Stomach (tissue), 9 donors: ENCODE results near the gene KLK10. TPM values are rescaled to one million over a fixed set of nuclear protein-coding genes. Genes with fewer than 3 reads are reported as not detected.

Experiments used
- DNase-seq, 2 donors: peaks; one replicate each; pipeline versions ENCODE4 v3.0.0 to v3.0.0-alpha.2; 2013 to 2019
- H3K27ac ChIP-seq, 5 donors: fragments of 200-600 bp in 4 of 5; sonication (generic) in 4 of 5; one replicate each; pipeline ENCODE4 v1.5.1; 2013 to 2019; ENCODE audit warnings: mild to moderate bottlenecking in 1 of 5, moderate library complexity in 1 of 5
- H3K27me3 ChIP-seq, 3 donors: fragments of 200-600 bp; sonication (generic); one replicate each; pipeline ENCODE4 v1.5.1; 2017 to 2019; ENCODE audit warnings: mixed run types in 1 of 3
- H3K36me3 ChIP-seq, 4 donors: fragments of 200-600 bp; sonication (generic); 1 replicate in 3 of 4; 2 replicates in 1 of 4; pipeline ENCODE4 v1.5.1; 2016 to 2019
- H3K4me1 ChIP-seq, 4 donors: fragments of 200-600 bp; sonication (generic); one replicate each; pipeline ENCODE4 v1.5.1; 2016 to 2019
- H3K4me3 ChIP-seq, 4 donors: fragments of 200-600 bp; sonication (generic) in 3 of 4; one replicate each; pipeline ENCODE4 v1.5.1; 2016 to 2019; ENCODE audit warnings: mild to moderate bottlenecking in 1 of 4
- H3K9me3 ChIP-seq, 4 donors: fragments of 200-600 bp; sonication (generic); one replicate each; pipeline ENCODE4 v1.5.1; 2016 to 2019
- EP300 ChIP-seq: sonication (generic); formaldehyde crosslinking; IDR thresholded peaks from one replicate; pipeline ENCODE4 v1.6.1; 2017; ENCODE audit warnings: antibody characterized with exemption
- POLR2A ChIP-seq, 4 donors: fragments of 450-650 bp; IDR thresholded peaks; one replicate each; pipeline ENCODE4 v1.6.1; 2016; ENCODE audit warnings: antibody characterized with exemption in 4 of 4, control low read depth in 2 of 4, mild to moderate bottlenecking in 1 of 4, moderate library complexity in 1 of 4
- POLR2AphosphoS5 ChIP-seq, 3 donors: sonication (generic); formaldehyde crosslinking; IDR thresholded peaks; one replicate each; pipeline ENCODE4 v1.6.1; 2016; ENCODE audit warnings: antibody characterized with exemption in 3 of 3
- WGBS, 5 donors: extraction: QIAGEN DNeasy Blood & Tissue Kit in 3 of 5; methylation state at CpG; one replicate each; pipeline versions ENCODE4 v1.1.5 to v1.1.7; 2013 to 2018; 5-methylcytosine and 5-hydroxymethylcytosine counted together
- intact Hi-C: fragments of 100-400 bp; cut with DNase I; formaldehyde crosslinking; loops from one replicate; pipeline ENCODE4 v1.15.1; 2023; ENCODE audit warnings: low total_unique reads
- polyA plus RNA-seq, 3 donors: library from polyadenylated mRNA; stranded (reverse); fragments of 200-250 nt; gene quantifications; one replicate each; pipeline ENCODE4 v1.2.3, GENCODE V29; 2013
- total RNA-seq, 5 donors: library from RNA; depleted of rRNA; stranded (reverse); fragments of >200 nt; gene quantifications; one replicate each; pipeline versions ENCODE4 v1.1.0 to v1.2.3, GENCODE V29; 2014 to 2016
- TF ChIP-seq, protein P1 (sequence below), 7 experiments: fragments of 450-650 bp in 4 of 7; fragments of 200-600 bp in 3 of 7; sonication (generic) in 3 of 7; IDR thresholded peaks; one replicate each; pipeline ENCODE4 v1.5.1; 2016 to 2019; ENCODE audit warnings: antibody characterized with exemption in 7 of 7, control low read depth in 2 of 7, mild to moderate bottlenecking in 1 of 7
- donor health status: healthy with polysubstance abuse.
- donor health status: Bipolar disorder and iron deficiency.
- donor health status: healthy.

KLK10 gene
- total and polyA plus RNA-seq, 8 donors, result 1.3 to 62.7 (median 3.0) TPM; not detected in 4

GRCh38 chr19:51027126-51027806 is 7.8 kb upstream of the KLK10 start:
- H3K36me3 ChIP-seq, result no peaks in the 10 kb centered on the region
- H3K27me3 ChIP-seq, result peaks cover 0 to 78% (median 0%) of the 10 kb centered on the region in 3 donors
- 10 to 33% (median 17%) methylated on average over 12 to 14 of the region's 14 CpGs for WGBS, 5 donors
- peak; percentile 27 to 65 for DNase-seq
- intact Hi-C loops, result no loop called here
- H3K4me1 ChIP-seq, result peaks cover 0 to 22% (median 5%) of the 10 kb centered on the region in 4 donors
- H3K9me3 ChIP-seq, result no peaks in the 10 kb centered on the region
- peak overlapping the region; percentile 34 to 47 (median 42) for H3K4me3 ChIP-seq
- TF ChIP-seq POLR2AphosphoS5 (IDR thresholded peaks at IDR 0.05) (peak in 2 of 3 donors; percentile 48 to 76), POLR2A (IDR thresholded peaks at IDR 0.05) (no peak), EP300 (no peak)
- TF ChIP-seq, protein P1, sequence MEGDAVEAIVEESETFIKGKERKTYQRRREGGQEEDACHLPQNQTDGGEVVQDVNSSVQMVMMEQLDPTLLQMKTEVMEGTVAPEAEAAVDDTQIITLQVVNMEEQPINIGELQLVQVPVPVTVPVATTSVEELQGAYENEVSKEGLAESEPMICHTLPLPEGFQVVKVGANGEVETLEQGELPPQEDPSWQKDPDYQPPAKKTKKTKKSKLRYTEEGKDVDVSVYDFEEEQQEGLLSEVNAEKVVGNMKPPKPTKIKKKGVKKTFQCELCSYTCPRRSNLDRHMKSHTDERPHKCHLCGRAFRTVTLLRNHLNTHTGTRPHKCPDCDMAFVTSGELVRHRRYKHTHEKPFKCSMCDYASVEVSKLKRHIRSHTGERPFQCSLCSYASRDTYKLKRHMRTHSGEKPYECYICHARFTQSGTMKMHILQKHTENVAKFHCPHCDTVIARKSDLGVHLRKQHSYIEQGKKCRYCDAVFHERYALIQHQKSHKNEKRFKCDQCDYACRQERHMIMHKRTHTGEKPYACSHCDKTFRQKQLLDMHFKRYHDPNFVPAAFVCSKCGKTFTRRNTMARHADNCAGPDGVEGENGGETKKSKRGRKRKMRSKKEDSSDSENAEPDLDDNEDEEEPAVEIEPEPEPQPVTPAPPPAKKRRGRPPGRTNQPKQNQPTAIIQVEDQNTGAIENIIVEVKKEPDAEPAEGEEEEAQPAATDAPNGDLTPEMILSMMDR (IDR thresholded peaks at IDR 0.05), result no peak
- peak overlapping the region; percentile 85 to 97 (median 92) for H3K27ac ChIP-seq

GRCh38 chr19:51026554-51026831 is 7.0 kb upstream of the KLK10 start, which contains the start of gene KLK11:
Gene KLK11, minus strand, starts transcription at chr19:51026616. Its CDS starts 985 bp downstream, at chr19:51025631.
- TF ChIP-seq POLR2AphosphoS5 (IDR thresholded peaks at IDR 0.05) (peak in 2 of 3 donors; percentile 78 to 85), POLR2A (IDR thresholded peaks at IDR 0.05) (peak in 2 of 4 donors; percentile 31 to 52), EP300 (no peak)
- TF ChIP-seq, protein P1 (IDR thresholded peaks at IDR 0.05), result no peak
- Histone ChIP-seq H3K4me3 (peak within 1 kb of the TSS; percentile 34 to 47 (median 42)), H3K27me3 (peaks cover 0 to 72% (median 0%) of the 10 kb centered on the region in 3 donors), H3K9me3 (no peaks in the 10 kb centered on the region), H3K4me1 (peaks cover under 1 to 25% (median 5%) of the 10 kb centered on the region in 4 donors), H3K27ac (peak within 1 kb of the TSS; percentile 85 to 97 (median 92)), H3K36me3 (no peaks in the 10 kb centered on the region)
- DNase-seq, result peak; percentile 73 to 90
- WGBS, 5 donors, result 35 to 66% (median 44%) methylated on average over 5 to 11 of the region's 11 CpGs
- intact Hi-C loops, result no loop called here

DNA sequence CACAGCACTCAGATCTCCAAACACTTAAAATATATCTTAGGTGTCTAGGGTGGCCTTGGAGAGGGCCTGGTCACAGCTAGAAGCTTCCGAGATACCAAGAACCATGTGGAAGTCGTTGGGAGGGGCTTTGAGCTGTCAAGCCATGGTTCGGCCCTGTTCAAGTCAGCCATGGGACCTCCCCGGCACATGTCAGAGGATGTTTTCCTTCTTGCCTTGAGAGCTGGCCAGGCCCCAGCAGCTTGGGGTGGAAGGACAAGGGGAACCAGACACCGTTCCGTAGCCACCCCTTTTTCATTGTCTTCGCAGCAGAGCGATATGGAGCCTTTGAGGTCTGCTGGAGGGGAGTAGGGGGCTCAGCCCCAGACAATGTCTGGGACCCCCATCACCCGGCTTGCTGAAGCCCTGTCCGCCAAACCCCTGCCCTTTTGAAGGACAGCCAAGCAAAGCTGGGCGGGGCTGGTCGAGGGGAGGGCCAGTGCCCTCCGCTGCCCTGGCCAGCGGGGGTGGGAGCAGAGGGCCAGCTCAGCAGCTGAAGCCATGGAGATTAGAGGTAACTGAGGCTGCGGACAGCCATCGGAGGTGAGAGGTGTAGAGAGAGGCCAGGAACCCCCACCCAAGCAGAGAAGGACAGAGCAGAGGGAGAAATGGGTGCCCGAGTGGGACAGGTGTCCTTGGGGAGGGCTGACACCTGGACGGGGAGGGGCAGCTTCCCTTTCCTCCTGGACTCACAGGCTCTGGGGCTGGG is 6.5 kb upstream of the KLK10 start:
- peak; percentile 55 to 75 for DNase-seq
- WGBS, 5 donors, result 17 to 38% (median 28%) methylated on average over 18 of the region's 18 CpGs
- Histone ChIP-seq H3K9me3 (no peaks in the 10 kb centered on the region), H3K4me3 (peak overlapping the region; percentile 34 to 47 (median 42)), H3K4me1 (peaks cover 3 to 30% (median 8%) of the 10 kb centered on the region in 4 donors), H3K36me3 (no peaks in the 10 kb centered on the region), H3K27me3 (peaks cover 0 to 72% (median 0%) of the 10 kb centered on the region in 3 donors), H3K27ac (peak overlapping the region; percentile 85 to 97 (median 92))
- TF ChIP-seq EP300 (no peak), POLR2AphosphoS5 (IDR thresholded peaks at IDR 0.05) (no peak), POLR2A (IDR thresholded peaks at IDR 0.05) (no peak)
- TF ChIP-seq, protein P1 (IDR thresholded peaks at IDR 0.05), result no peak
- intact Hi-C loops, result no loop called here

- H3K4me3 ChIP-seq, result peak overlapping the region; percentile 34 to 47 (median 42)
- TF ChIP-seq EP300 (no peak), POLR2A (IDR thresholded peaks at IDR 0.05) (no peak), POLR2AphosphoS5 (IDR thresholded peaks at IDR 0.05) (no peak)
- TF ChIP-seq, protein P1 (IDR thresholded peaks at IDR 0.05), result no peak
- H3K27ac ChIP-seq, result peak overlapping the region; percentile 85 to 97 (median 92)
- peaks cover 3 to 36% (median 13%) of the 10 kb centered on the region in 4 donors for H3K4me1 ChIP-seq
- intact Hi-C loops, result no loop called here
- 25 to 67% (median 51%) methylated on average over 6 of the region's 6 CpGs for WGBS, 5 donors
- peaks cover 0 to 70% (median 0%) of the 10 kb centered on the region in 3 donors for H3K27me3 ChIP-seq
- DNase-seq, result no peak
- no peaks in the 10 kb centered on the region for H3K36me3 ChIP-seq
- H3K9me3 ChIP-seq, result no peaks in the 10 kb centered on the region
Measured at GRCh38 chr19:51025401-51025800, 5.9 kb upstream of the KLK10 start.
